Tibial nerve (tissue), 4 donors: Measurements from ENCODE around the gene COL1A2. TPM values are rescaled to one million over a fixed set of nuclear protein-coding genes. Genes with fewer than 3 reads are reported as not detected.
A peak's percentile ranks its signal among the peaks of the same experiment; 100 is the strongest.

ENCODE experiments used
- DNase-seq, 2 donors: peaks; one replicate each; pipeline ENCODE4 v3.0.0-alpha.2; 2019; ENCODE audit warnings: low spot score in 2 of 2
- H3K27ac ChIP-seq, 4 donors: fragments of 200-600 bp; sonication (generic) in 3 of 4; one replicate each; pipeline ENCODE4 v1.5.1; 2017 to 2019; ENCODE audit warnings: mild to moderate bottlenecking in 1 of 4
- H3K27me3 ChIP-seq, 2 donors: fragments of 200-600 bp; sonication (generic) in 1 of 2; one replicate each; pipeline versions ENCODE4 v1.5.1 to v1.6.0; 2017 to 2019
- H3K36me3 ChIP-seq, 3 donors: fragments of 200-600 bp; sonication (generic); one replicate each; pipeline ENCODE4 v1.5.1; 2018 to 2019
- H3K4me1 ChIP-seq, 4 donors: fragments of 200-600 bp; sonication (generic) in 3 of 4; one replicate each; pipeline ENCODE4 v1.5.1; 2017 to 2019
- H3K4me3 ChIP-seq, 4 donors: fragments of 200-600 bp; sonication (generic) in 3 of 4; one replicate each; pipeline ENCODE4 v1.5.1; 2017 to 2019; ENCODE audit warnings: mild to moderate bottlenecking in 1 of 4, moderate library complexity in 1 of 4
- H3K9me3 ChIP-seq, 4 donors: fragments of 200-600 bp; sonication (generic) in 3 of 4; one replicate each; pipeline ENCODE4 v1.5.1; 2017 to 2019
- EP300 ChIP-seq, 2 donors: sonication (generic); formaldehyde crosslinking; IDR thresholded peaks; one replicate each; pipeline ENCODE4 v1.6.1; 2017; ENCODE audit warnings: antibody characterized with exemption in 2 of 2, mild to moderate bottlenecking in 1 of 2
- POLR2A ChIP-seq, 2 donors: fragments of 450-650 bp; IDR thresholded peaks; one replicate each; pipeline ENCODE4 v1.6.1; 2017; ENCODE audit warnings: antibody characterized with exemption in 2 of 2, mild to moderate bottlenecking in 2 of 2, moderate library complexity in 2 of 2
- WGBS, 2 donors: methylation state at CpG; one replicate each; pipeline ENCODE4 v1.1.5; 2018; 5-methylcytosine and 5-hydroxymethylcytosine counted together
- total RNA-seq, 4 donors: library from RNA; depleted of rRNA; stranded (reverse); fragments of >200 nt; gene quantifications; one replicate each; pipeline ENCODE4 v1.1.0, GENCODE V29; 2016
- TF ChIP-seq, protein P1 (sequence below), 5 experiments: fragments of 200-600 bp in 3 of 5; fragments of 450-650 bp in 2 of 5; sonication (generic) in 3 of 5; IDR thresholded peaks; one replicate each; pipeline ENCODE4 v1.5.1; 2016 to 2019; ENCODE audit warnings: antibody characterized with exemption in 5 of 5, mild to moderate bottlenecking in 3 of 5, moderate library complexity in 2 of 5

COL1A2 gene
- total RNA-seq, 4 donors from 2014 or later = 235 to 747 (median 399) TPM

DNA sequence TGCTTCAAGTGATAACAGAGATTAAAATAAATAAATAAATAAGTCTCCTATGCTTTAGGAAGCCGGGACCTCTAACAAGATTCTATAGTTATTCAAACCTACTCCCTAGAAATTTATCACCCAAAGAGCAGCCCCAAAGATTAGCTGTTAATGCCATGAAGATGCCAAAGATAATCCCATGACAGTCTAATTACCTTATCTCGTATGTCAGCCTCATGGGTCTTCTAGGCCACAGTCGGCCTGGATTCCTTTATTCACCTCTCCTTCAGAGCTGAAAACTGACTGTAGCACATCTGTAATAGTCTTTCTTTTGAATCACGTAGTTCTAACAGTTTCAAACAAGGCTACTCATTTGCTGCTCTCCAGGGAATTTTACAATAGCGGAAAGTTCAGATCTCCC, 24.2 kb downstream of the COL1A2 start:
- WGBS, 2 donors = 48% methylated on average over 5 of the region's 5 CpGs
- DNase-seq = no peak
- H3K36me3 ChIP-seq = peaks cover 0 to 77% (median 3%) of the 10 kb centered on the region in 3 donors
- peaks cover 0 to 45% (median 0%) of the 10 kb centered on the region in 4 donors for H3K4me1 ChIP-seq
- no peaks in the 10 kb centered on the region for H3K27me3 ChIP-seq
- peak overlapping the region in 1 of 4 donors; percentile 69 for H3K27ac ChIP-seq
- no peak overlapping the region for H3K4me3 ChIP-seq
- TF ChIP-seq EP300 (IDR thresholded peaks at IDR 0.05) (no peak), POLR2A (IDR thresholded peaks at IDR 0.05) (no peak)
- TF ChIP-seq, protein P1, sequence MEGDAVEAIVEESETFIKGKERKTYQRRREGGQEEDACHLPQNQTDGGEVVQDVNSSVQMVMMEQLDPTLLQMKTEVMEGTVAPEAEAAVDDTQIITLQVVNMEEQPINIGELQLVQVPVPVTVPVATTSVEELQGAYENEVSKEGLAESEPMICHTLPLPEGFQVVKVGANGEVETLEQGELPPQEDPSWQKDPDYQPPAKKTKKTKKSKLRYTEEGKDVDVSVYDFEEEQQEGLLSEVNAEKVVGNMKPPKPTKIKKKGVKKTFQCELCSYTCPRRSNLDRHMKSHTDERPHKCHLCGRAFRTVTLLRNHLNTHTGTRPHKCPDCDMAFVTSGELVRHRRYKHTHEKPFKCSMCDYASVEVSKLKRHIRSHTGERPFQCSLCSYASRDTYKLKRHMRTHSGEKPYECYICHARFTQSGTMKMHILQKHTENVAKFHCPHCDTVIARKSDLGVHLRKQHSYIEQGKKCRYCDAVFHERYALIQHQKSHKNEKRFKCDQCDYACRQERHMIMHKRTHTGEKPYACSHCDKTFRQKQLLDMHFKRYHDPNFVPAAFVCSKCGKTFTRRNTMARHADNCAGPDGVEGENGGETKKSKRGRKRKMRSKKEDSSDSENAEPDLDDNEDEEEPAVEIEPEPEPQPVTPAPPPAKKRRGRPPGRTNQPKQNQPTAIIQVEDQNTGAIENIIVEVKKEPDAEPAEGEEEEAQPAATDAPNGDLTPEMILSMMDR (IDR thresholded peaks at IDR 0.05) = no peak
- no peaks in the 10 kb centered on the region for H3K9me3 ChIP-seq

DNA sequence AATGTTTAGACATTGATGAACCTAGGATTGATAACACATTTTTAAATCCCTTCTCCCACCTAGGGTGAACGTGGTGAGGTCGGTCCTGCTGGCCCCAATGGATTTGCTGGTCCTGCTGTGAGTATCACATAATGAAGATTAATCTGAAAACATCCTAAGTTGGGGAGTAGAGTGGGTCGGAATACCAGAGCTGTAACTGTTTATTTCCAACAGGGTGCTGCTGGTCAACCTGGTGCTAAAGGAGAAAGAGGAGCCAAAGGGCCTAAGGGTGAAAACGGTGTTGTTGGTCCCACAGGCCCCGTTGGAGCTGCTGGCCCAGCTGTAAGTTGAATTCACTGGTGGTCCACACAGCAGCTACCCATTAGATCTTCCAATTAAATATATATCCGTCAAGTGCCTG, 25.6 kb downstream of the COL1A2 start:
- 43 to 68% methylated on average over 6 of the region's 6 CpGs for WGBS, 2 donors
- peaks cover 0 to 86% (median 7%) of the 10 kb centered on the region in 3 donors for H3K36me3 ChIP-seq

DNA sequence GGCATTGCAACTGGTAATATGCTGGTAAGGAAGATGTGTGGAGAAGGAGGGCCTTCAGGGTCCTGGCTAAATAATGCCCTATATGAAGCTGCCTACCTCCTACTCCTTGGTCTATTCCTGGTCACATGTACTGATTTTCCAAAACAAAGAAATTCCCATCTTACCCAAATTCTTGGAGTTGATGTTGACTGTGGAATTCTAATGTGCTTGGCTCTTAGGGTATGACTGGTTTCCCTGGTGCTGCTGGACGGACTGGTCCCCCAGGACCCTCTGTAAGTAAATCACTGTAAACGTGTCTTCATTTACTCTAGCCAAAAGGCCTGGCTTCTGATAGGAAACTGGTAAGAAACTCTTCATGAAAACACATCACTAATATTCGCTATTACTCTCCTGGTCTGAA, 27.0 kb downstream of the COL1A2 start:
- no peak for DNase-seq
- Histone ChIP-seq H3K36me3 (peaks cover 0 to 93% (median 9%) of the 10 kb centered on the region in 3 donors), H3K27me3 (no peaks in the 10 kb centered on the region), H3K9me3 (no peaks in the 10 kb centered on the region), H3K27ac (peak overlapping the region in 2 of 4 donors; percentile 31 to 49), H3K4me3 (no peak overlapping the region), H3K4me1 (peaks cover 0 to 27% (median 0%) of the 10 kb centered on the region in 4 donors)
- 55 to 56% methylated on average over 3 of the region's 3 CpGs for WGBS, 2 donors
- TF ChIP-seq EP300 (IDR thresholded peaks at IDR 0.05) (no peak), POLR2A (IDR thresholded peaks at IDR 0.05) (no peak)
- TF ChIP-seq, protein P1 (IDR thresholded peaks at IDR 0.05) = no peak

More for the DNA sequence above, 25.6 kb downstream of the COL1A2 start:
- no peaks in the 10 kb centered on the region for H3K27me3 ChIP-seq
- H3K4me3 ChIP-seq = no peak overlapping the region
- no peaks in the 10 kb centered on the region for H3K9me3 ChIP-seq
- no peak for DNase-seq
- peaks cover 0 to 37% (median 0%) of the 10 kb centered on the region in 4 donors for H3K4me1 ChIP-seq
- TF ChIP-seq, protein P1 (IDR thresholded peaks at IDR 0.05) = no peak
- TF ChIP-seq POLR2A (IDR thresholded peaks at IDR 0.05) (no peak), EP300 (IDR thresholded peaks at IDR 0.05) (no peak)
- H3K27ac ChIP-seq = peak overlapping the region in 2 of 4 donors; percentile 9 to 69

DNA sequence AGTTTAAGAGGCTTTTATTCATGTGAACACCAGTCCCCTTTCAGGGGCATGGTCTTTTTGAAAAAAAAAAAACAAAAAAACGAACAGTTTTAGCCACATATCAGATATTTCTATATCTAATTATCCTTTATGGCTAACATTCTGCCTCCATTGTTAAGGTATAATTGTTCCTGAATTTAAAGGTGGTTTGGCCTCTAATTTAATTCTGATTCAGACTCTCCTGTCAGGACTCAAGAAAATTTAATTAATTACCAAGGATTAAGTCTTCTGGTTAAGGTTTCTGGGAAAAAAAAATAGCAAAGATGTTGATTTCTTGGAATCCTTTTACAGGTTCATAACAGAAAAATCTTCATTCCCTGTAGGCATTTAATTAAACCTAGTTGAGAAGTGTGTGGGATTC, 27.4 kb downstream of the COL1A2 start:
- H3K9me3 ChIP-seq = no peaks in the 10 kb centered on the region
- H3K4me1 ChIP-seq = peaks cover 0 to 23% (median 0%) of the 10 kb centered on the region in 4 donors
- no peaks in the 10 kb centered on the region for H3K27me3 ChIP-seq
- DNase-seq = no peak
- 38 to 46% methylated on average over 1 of the region's 1 CpG for WGBS, 2 donors
- no peak overlapping the region for H3K4me3 ChIP-seq
- H3K27ac ChIP-seq = peak overlapping the region in 2 of 4 donors; percentile 31 to 49
- peaks cover 0 to 95% (median 9%) of the 10 kb centered on the region in 3 donors for H3K36me3 ChIP-seq
- TF ChIP-seq EP300 (IDR thresholded peaks at IDR 0.05) (no peak), POLR2A (IDR thresholded peaks at IDR 0.05) (no peak)
- TF ChIP-seq, protein P1 (IDR thresholded peaks at IDR 0.05) = no peak

DNA sequence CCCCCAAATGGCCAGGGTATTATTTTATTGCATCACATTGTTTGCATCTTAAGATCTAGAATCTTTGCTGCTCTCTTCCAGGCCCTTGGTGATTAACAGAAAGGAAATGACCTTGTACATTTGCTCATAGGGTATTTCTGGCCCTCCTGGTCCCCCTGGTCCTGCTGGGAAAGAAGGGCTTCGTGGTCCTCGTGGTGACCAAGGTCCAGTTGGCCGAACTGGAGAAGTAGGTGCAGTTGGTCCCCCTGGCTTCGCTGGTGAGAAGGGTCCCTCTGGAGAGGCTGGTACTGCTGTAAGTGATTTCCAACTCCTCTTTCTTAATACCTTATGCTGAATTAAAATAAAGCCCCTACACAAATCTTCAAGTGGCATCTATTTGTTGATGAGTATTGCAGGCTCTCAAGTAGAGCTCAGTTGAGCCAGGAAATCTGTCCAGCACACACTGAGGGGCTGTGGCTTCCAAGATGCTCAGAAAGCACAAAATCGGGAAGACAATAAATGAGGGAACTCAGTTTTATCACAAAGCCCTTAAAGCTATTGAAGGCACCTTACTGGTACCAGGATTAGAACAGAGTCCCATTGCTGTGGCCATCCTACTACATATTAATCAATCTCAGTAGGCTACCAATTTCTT, 28.2 kb downstream of the COL1A2 start:
- H3K4me3 ChIP-seq = no peak overlapping the region
- no peaks in the 10 kb centered on the region for H3K27me3 ChIP-seq
- no peaks in the 10 kb centered on the region for H3K9me3 ChIP-seq
- H3K27ac ChIP-seq = peak overlapping the region in 2 of 4 donors; percentile 56 to 66
- DNase-seq = no peak
- TF ChIP-seq EP300 (IDR thresholded peaks at IDR 0.05) (no peak), POLR2A (IDR thresholded peaks at IDR 0.05) (no peak)
- TF ChIP-seq, protein P1 (IDR thresholded peaks at IDR 0.05) = no peak
- WGBS, 2 donors = 65 to 74% methylated on average over 5 of the region's 5 CpGs
- H3K4me1 ChIP-seq = peaks cover 0 to 16% (median 0%) of the 10 kb centered on the region in 4 donors
- peaks cover 0 to 95% (median 9%) of the 10 kb centered on the region in 3 donors for H3K36me3 ChIP-seq
